ENCODE results near the gene NLRP6.
A peak's percentile ranks its signal among the peaks of the same experiment; 100 is the strongest.
"Not testable (repeated sequence)": the region's sequence is repeated elsewhere in the genome, so short reads cannot be mapped to it uniquely, and the experiment has no call there.

Gene NLRP6

DNA sequence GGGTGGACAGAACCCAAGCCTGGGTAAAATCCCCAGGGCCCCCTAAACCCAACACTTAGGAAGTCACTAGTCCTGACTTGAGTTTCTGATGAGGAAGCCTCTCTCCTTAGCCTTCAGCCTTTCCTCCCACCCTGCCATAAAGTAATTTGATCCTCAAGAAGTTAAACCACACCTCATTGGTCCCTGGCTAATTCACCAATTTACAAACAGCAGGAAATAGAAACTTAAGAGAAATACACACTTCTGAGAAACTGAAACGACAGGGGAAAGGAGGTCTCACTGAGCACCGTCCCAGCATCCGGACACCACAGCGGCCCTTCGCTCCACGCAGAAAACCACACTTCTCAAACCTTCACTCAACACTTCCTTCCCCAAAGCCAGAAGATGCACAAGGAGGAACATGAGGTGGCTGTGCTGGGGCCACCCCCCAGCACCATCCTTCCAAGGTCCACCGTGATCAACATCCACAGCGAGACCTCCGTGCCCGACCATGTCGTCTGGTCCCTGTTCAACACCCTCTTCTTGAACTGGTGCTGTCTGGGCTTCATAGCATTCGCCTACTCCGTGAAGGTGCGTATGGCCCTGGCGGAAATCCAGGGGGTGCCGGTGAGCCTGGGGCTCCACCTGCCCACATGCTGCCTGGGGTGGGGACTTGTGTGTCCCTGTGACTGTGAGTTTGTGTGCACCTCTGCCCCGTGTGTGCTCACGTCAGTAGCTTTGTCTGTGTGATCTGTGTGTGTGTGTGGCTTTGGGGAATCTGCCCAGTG is 35.8 kb downstream of the NLRP6 start, which contains the start of gene IFITM1:
Gene IFITM1, plus strand, starts transcription at position 254 of the 767 bp plus-strand sequence. Its CDS starts 131 bp downstream, at position 385.
- Mint-ChIP-seq H3K4me1 (peaks cover 35% of the 10 kb centered on the region), H3K9me3 (no peaks in the 10 kb centered on the region), H3K4me3 (peak within 1 kb of the TSS; percentile 92), H3K27ac (peak within 1 kb of the TSS; percentile 96), H3K27me3 (no peaks in the 10 kb centered on the region), H3K36me3 (ENCODE audit: low read depth) (peaks cover 35% of the 10 kb centered on the region)
- peak; percentile 56 for DNase-seq
- ATAC-seq: peak; percentile 31

DNA sequence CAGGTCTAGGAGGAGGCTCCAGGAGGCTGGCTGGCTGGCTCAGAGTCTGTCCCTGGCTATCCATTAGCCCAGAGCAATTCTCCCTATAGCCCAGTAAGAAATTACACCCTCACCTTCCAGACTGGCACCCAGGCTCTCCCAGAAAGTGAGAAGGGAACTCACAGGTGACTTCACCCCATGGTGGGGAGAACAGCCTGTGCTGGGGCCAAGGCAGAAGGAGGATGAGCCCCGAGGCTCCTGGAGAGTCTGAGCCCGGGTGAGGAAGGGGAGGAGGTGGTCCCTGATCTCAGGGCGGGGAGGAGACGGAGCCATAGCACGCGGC is 36.3 kb downstream of the NLRP6 start:
- not testable (repeated sequence) for ATAC-seq

DNA sequence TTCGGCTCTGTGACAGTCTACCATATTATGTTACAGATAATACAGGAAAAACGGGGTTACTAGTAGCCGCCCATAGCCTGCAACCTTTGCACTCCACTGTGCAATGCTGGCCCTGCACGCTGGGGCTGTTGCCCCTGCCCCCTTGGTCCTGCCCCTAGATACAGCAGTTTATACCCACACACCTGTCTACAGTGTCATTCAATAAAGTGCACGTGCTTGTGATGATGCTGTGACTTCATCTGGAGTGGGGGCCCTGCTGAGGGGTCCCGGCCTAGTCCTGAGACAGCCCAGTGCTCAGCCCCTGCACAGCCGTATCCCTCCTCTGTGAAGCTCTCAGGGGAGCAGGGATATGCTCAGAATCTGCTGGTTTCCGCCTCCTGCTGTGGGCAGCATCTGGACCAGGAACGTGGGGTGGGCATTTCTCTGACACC is 36.9 kb downstream of the NLRP6 start:
- Mint-ChIP-seq H3K4me3 (peak overlapping the region; percentile 92), H3K27me3 (no peaks in the 10 kb centered on the region), H3K27ac (peak overlapping the region; percentile 96), H3K9me3 (no peaks in the 10 kb centered on the region), H3K4me1 (peaks cover 36% of the 10 kb centered on the region), H3K36me3 (ENCODE audit: low read depth) (peaks cover 30% of the 10 kb centered on the region)
- no peak for DNase-seq
- no peak for ATAC-seq

More for the DNA sequence above, 36.3 kb downstream of the NLRP6 start:
- not testable (repeated sequence) for H3K9me3 Mint-ChIP-seq, DNase-seq, H3K27me3 Mint-ChIP-seq
- Mint-ChIP-seq H3K4me1 (peaks cover 34% of the 10 kb centered on the region), H3K27ac (peak overlapping the region; percentile 96), H3K36me3 (ENCODE audit: low read depth) (peaks cover 31% of the 10 kb centered on the region), H3K4me3 (peak overlapping the region; percentile 92)

DNA sequence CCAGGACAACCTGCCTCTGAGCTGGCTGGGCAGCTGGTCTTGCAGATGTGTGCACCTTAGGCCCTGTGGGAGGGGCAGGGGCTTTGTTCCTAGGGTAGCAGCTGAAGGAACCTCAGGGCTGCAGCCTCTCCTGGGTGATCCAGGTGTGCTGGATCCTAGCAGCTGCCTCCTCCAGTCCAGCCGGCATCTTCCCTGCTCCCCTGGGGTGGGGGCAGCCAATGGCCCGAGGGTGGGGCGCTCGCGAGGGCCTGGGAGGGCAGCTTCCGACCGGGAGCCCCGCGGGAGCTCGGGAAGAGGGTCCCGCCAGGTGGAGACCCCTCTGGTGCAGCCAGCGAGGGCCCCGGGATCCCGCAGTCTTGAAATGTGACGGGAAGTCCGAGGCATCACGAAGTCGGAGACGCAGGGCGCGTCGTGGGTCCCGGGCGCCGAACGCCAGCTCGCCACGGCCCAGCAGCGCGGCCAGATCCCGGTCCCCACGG is 37.3 kb downstream of the NLRP6 start:
- ATAC-seq (no peak), DNase-seq (no peak)
- peaks cover 34% of the 10 kb centered on the region for H3K36me3 Mint-ChIP-seq (ENCODE audit: low read depth)
- H3K9me3 Mint-ChIP-seq: no peaks in the 10 kb centered on the region
- no peaks in the 10 kb centered on the region for H3K27me3 Mint-ChIP-seq
- peak overlapping the region; percentile 92 for H3K4me3 Mint-ChIP-seq
- peak overlapping the region; percentile 96 for H3K27ac Mint-ChIP-seq
- H3K4me1 Mint-ChIP-seq: peaks cover 41% of the 10 kb centered on the region

GRCh38 chr11:316031-316701 is 38.0 kb downstream of the NLRP6 start:
- peaks cover 34% of the 10 kb centered on the region for H3K36me3 Mint-ChIP-seq (ENCODE audit: low read depth)
- peaks cover 44% of the 10 kb centered on the region for H3K4me1 Mint-ChIP-seq
- DNase-seq: peak; percentile 52
- H3K27ac Mint-ChIP-seq: peak overlapping the region; percentile 92
- H3K4me3 Mint-ChIP-seq: peak overlapping the region; percentile 87
- H3K9me3 Mint-ChIP-seq: no peaks in the 10 kb centered on the region
- ATAC-seq: no peak
- no peaks in the 10 kb centered on the region for H3K27me3 Mint-ChIP-seq

DNA sequence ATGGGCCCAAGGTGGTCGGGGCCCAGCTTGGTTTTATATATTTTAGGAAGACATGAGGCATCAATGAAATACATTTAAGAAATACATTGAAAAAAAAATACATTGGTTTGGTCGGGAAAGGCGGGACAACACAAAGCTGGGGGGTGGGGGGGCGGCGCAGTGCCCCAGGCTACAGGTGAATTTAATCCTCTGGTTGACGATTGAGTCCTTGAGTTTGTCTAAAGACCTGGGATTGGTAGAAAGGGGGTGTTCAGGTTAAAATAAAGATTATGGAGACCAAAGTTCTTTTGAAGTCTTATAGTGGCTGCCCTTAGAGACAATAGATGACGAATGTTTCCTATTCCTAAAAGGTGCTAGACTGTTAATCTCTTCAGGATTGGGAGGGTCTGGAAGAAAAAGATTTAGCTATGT is 38.7 kb downstream of the NLRP6 start:
- no peak for DNase-seq
- Mint-ChIP-seq H3K27ac (peak overlapping the region; percentile 92), H3K4me3 (peak overlapping the region; percentile 87), H3K4me1 (peaks cover 40% of the 10 kb centered on the region), H3K9me3 (no peaks in the 10 kb centered on the region), H3K27me3 (no peaks in the 10 kb centered on the region), H3K36me3 (ENCODE audit: low read depth) (peaks cover 34% of the 10 kb centered on the region)
- ATAC-seq: no peak

DNA sequence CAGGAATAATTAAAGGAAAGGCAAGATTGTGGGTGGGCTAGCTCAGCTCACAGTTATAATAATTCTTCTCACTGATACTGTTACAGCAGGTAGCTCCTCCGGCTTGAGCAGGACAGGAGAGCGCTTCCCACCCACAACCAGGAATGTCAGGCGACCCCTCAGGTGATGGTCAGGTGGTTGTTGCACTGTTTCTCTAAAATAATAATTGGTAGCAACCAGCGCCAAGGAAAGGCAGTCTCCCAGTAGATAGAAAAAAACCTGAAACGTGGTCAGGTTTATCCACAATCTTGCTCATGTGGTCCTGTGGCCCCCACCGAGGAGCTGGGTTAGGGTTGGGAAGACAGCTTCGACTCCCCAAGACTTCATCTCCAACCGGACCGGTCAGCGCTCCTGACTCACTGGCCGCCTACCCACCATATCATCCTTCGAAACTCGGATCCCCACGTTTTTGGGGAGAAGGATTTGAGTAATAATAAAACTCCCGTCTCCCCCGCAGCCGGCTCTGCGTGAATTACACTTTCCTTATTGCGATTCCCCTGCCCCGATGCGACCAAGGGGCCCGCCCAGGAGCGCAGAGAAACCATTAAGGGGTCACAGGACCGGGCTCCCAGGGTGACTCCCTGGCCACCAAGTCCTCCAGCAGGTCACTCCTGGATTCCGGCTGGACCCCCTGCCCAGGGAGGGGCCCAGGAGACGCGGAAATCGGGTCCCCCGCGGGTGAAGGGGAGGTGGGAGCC is 39.6 kb downstream of the NLRP6 start:
- H3K4me3 Mint-ChIP-seq: peak overlapping the region; percentile 87
- not testable (repeated sequence) for ATAC-seq, H3K27me3 Mint-ChIP-seq, H3K9me3 Mint-ChIP-seq
- H3K36me3 Mint-ChIP-seq (ENCODE audit: low read depth): peaks cover 34% of the 10 kb centered on the region
- H3K27ac Mint-ChIP-seq: peak overlapping the region; percentile 92
- H3K4me1 Mint-ChIP-seq: peaks cover 34% of the 10 kb centered on the region
- DNase-seq: peak; percentile 39

DNA sequence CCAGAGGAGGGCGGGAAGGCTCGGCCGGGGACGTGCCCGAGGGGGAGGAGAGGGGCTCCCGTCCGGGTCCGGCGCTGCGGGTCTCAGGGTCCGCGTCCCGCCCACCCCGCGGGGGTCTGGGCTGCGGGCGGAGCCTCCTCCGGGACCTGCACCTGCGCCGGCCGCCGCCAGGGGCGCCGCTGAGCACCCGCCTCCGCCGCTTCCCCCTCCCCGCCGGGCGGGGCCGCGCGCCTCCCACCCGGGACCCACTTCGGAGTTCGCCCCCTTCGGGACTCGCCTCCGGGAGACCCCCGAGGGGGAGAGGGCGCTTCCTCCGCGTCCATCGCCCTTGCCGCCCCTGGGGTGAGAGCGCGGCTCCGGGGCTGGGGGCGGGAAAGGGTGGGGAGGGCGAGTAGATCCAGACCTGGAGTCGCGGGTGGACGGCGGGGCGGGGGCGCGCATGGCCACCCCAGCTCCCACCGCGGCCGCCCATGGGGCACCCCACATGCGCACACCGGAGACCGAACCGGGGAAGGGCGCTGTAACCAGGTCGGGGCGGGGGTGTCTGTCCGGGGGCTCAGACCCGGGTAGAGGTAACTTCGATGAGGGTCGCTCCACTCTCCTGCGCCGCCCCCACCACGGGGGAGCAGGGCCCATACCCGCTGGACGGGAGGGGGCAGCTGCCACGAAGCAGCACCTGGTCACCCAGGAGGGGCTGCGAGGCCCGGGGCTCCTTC is 40.4 kb downstream of the NLRP6 start:
- ATAC-seq (peak; percentile 1), DNase-seq (peak; percentile 15)
- not testable (repeated sequence) for H3K27me3 Mint-ChIP-seq, H3K9me3 Mint-ChIP-seq, H3K27ac Mint-ChIP-seq
- Mint-ChIP-seq H3K4me1 (peaks cover 32% of the 10 kb centered on the region), H3K4me3 (peak overlapping the region; percentile 89), H3K36me3 (ENCODE audit: low read depth) (peaks cover 34% of the 10 kb centered on the region)

GRCh38 chr11:319121-319887 is 41.1 kb downstream of the NLRP6 start:
- H3K9me3 Mint-ChIP-seq, H3K27me3 Mint-ChIP-seq: not testable (repeated sequence)
- peak; percentile 23 for ATAC-seq
- peaks cover 29% of the 10 kb centered on the region for H3K36me3 Mint-ChIP-seq (ENCODE audit: low read depth)
- DNase-seq: peak; percentile 20
- H3K27ac Mint-ChIP-seq: peak overlapping the region; percentile 94
- H3K4me3 Mint-ChIP-seq: peak overlapping the region; percentile 89
- H3K4me1 Mint-ChIP-seq: peaks cover 37% of the 10 kb centered on the region

DNA sequence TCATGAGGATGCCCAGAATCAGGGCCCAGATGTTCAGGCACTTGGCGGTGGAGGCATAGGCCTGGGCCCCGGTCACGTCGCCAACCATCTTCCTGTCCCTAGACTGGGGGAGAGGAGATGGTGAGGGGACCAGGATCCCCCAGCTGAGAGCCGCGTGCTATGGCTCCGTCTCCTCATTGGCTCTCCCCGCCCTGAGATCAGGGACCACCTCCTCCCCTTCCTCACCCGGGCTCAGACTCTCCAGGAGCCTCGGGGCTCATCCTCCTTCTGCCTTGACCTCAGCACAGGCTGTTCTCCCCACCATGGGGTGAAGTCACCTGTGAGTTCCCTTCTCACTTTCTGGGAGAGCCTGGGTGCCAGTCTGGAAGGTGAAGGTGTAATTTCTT is 41.7 kb downstream of the NLRP6 start:
- peaks cover 23% of the 10 kb centered on the region for H3K36me3 Mint-ChIP-seq (ENCODE audit: low read depth)
- peak; percentile 38 for ATAC-seq
- H3K9me3 Mint-ChIP-seq, H3K27me3 Mint-ChIP-seq: not testable (repeated sequence)
- H3K27ac Mint-ChIP-seq: peak overlapping the region; percentile 94
- peak overlapping the region; percentile 89 for H3K4me3 Mint-ChIP-seq
- H3K4me1 Mint-ChIP-seq: peaks cover 43% of the 10 kb centered on the region
- DNase-seq: peak; percentile 37

GRCh38 chr11:324156-324555 is 45.9 kb downstream of the NLRP6 start:
- Mint-ChIP-seq H3K4me1 (peaks cover 65% of the 10 kb centered on the region), H3K36me3 (ENCODE audit: low read depth) (peaks cover 7% of the 10 kb centered on the region), H3K4me3 (peak overlapping the region; percentile 28), H3K27ac (peak overlapping the region; percentile 55), H3K27me3 (no peaks in the 10 kb centered on the region), H3K9me3 (no peaks in the 10 kb centered on the region)
- DNase-seq: no peak
- no peak for ATAC-seq

DNA sequence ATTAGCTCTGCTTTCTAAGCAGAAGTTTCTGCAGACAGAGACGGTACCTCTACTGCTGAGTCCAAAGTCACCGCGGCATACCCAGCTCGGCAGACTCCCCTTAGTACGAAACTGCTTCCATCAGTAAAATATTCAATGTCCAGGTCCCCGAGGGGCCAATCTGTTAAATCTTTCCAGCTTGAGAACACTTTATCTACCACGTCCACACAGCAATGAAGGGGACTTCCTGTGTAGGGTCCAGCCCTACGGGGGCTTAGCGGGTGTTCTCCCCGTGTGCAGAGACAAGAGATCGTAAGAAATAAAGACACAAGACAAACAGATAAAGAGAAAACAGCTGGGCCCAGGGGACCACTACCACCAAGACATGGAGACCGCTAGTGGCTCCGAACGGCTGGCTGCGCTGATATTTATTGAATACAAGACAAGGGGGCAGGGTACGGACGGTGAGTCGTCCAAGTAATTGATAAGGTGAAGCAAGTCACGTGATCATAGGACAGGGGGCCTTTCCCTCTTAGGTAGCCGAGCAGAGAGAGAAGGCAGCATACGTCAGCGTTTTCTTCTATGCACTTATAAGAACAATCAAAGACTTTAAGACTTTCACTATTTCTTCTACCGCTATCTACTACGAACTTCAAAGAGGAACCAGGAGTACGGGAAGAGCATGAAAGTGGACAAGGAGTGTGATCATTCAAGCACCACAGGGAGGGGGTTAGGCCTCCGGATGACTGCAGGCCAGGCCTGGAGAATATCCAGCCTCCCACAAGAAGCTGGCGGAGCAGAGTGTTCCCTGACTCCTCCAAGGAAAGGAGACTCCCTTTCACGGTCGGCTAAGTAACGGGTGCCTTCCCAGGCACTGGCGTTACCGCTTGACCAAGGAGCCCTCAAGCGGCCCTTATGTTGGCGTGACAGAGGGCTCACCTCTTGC is 46.6 kb downstream of the NLRP6 start:
- peaks cover 69% of the 10 kb centered on the region for H3K4me1 Mint-ChIP-seq
- not testable (repeated sequence) for ATAC-seq; H3K9me3 Mint-ChIP-seq; H3K36me3 Mint-ChIP-seq (ENCODE audit: low read depth); H3K27me3 Mint-ChIP-seq; DNase-seq
- H3K27ac Mint-ChIP-seq: peak overlapping the region; percentile 55
- peak overlapping the region; percentile 28 for H3K4me3 Mint-ChIP-seq

All from activated naive CD8-positive, alpha-beta T cell treated with anti-CD3 and anti-CD28 coated beads, Interleukin-2, amount 50 U/mL, for 24 hours (primary cell).